ENCODE measurements around the gene EPHB3.

EPHB3 gene

DNA sequence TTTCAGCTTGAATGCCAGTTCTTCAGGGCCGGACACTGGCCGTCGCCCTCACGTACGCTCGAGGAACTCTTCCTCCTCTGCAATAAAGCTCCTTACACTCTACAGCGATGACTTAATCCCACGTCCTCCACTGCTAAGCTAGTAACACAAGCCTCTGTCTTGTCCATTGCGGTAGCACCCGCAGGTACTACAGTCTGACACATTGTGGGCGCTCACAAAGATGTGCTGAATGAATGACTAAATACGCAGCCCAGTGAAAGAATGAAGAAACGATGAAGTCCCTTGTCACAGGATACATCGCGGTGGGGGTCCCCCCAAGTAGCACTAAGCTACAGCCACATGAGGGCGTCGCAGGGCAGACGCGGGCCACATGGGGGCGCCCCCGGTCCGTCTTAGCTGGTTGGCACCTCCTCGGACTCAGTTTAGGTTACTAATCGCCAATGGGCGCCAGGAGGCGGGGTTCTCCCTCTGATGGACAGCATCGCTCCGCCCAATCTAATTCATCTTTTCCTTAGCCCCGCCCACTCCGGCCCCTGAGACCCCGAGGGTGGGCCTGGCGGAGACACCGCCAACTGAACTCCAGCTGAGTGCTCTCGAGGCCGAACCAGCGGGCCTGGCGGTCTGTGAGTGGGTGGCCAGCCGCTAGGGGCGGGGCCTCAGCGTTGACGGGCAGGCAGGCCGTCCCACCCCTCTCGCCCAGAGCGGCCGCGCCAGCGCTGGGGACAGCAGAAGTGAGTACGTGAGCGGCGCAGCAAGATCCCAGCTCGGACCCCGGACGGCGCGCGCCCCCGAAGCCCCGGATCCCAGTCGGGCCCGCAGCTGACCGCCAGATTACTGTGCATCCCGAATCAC, at the start of gene EPHB3:
TSS of gene EPHB3 (plus strand) at position 725 of the 852 bp plus-strand sequence. CDS start 451 bp downstream, outside the sequence.
- DNase-seq, result peak; percentile 87 to 98

DNA sequence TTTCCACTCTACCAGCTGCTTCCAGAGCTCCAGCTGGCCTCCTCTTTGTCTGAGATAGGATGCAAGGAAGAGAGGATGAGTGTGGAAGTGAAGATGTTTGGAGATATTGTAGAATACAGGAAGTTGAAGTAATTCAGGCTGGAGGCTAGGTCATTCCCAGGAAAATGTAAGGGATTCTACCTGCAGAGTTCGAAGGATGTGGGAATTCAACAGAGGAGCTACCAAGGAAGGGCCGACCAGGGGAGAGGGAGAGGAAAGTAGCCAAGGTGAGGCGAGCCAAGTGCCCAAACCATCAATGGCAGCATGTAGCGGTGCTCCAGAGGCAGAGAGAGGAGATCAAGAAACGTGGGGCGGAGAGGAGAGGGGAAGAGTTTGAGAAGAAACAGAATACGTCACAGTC, 49.0 kb upstream of the EPHB3 start:
- DNase-seq, result no peak

DNA sequence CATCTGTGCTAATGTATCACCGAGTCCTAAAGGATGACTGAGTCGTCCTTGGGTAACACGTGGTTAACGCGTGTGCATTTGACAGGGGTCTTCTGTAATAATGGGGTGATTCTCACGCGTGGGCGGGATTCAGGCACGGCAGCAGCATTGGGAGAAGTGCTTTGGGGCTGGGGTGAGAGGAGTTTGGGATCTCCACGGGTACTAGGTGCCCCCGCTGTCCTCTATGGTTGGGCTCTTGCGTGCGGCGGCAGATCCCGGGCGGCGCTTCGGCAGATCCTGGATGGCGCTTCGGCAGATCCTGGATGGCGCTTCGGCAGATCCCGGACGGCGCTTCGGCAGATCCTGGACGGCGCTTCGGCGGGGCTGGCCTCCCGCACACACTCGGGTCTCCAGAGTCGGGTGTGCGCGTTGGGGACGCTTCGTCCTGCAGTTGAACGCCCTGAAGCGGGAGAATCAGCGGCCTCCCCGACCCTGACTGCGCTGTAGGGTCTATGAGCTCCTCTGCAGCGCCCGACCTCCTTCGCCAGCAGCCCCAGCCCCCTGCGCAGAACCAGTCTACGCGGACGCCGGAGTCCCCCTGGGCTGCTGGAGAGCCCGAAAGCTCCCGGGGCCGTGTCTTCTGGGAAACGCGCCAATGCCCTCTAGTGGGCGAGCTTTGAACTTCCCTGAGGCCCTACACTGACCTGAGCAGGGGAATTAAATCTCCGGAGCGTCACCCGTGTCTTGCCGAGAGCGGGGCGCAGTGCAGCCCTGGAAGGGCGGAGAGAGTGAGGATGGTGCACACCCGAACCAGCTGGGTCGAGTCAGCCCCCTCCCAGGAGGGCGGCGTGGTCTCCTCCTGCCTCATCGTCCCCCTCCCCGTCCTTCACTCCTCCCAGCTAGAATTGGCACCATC, 48.1 kb upstream of the EPHB3 start:
- DNase-seq, result peak; percentile 63 to 94

DNA sequence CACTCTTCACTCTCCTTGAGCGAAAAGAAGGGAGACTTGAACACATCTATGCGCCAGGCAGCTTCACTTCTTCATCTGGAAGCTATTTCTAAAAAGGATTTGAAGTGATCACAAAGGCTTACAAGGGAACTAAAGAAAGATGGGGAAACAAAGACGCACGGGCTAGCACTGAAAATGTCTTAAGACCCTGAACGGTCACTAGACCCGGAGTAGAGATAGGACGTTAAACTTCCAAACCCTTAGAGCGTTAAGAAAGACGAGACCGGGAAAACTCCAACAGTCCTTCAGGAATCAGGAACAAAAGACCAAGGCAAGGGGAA, 47.5 kb upstream of the EPHB3 start:
- no peak for DNase-seq

DNA sequence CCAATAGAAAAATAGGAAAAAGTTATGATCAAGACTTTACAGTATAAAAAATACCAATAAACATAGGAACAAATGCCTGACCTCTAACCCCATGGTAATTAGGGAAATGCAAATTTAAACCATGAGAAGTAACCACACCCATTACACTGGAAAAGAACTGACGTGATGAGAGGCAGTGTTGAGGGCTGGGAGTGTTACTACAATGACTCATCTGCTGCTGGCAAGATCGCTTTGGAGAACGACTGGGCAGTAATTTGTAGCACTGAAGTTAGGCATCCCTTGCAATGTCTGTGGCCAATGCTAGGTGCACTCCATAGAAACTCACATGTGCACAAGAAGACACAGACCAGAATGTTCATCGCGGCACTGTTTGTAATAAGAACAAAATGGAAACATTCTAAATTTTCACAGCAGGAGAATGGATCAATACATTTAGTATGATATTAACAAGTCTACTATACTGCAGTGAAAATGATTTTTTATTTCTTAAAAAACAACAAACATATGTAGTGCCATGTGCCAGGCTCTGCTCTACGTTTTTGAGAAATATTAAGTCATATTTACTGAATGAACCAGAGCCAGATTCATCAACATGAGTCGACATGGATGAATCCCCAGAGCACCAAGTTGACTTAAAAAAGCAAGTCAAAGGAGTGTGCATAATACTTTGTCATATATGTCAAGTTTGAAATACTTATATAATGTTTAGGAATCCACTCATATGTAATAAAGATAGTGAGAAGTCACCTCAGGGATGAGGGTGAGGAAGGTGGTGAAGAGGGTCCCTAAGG, 37.6 kb upstream of the EPHB3 start:
- DNase-seq, result peak; percentile 78 to 81

DNA sequence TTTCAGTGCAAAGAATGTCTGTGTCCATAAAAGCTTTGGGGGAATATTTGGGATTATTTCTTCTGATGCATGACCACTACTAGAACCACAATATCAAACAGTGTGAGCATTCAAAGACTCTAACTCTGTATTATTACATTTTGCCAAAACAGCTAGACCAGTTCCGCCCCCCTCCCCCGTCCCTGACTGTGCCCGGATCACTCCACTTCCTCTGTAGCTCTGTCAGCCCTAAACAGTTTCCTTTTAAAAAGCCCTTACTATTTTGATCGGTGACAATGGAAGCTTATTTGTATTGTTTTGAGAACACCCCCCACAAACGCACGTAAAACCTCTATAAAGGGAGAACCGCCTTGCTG, 36.6 kb upstream of the EPHB3 start:
- DNase-seq, result peak; percentile 32 to 60

DNA sequence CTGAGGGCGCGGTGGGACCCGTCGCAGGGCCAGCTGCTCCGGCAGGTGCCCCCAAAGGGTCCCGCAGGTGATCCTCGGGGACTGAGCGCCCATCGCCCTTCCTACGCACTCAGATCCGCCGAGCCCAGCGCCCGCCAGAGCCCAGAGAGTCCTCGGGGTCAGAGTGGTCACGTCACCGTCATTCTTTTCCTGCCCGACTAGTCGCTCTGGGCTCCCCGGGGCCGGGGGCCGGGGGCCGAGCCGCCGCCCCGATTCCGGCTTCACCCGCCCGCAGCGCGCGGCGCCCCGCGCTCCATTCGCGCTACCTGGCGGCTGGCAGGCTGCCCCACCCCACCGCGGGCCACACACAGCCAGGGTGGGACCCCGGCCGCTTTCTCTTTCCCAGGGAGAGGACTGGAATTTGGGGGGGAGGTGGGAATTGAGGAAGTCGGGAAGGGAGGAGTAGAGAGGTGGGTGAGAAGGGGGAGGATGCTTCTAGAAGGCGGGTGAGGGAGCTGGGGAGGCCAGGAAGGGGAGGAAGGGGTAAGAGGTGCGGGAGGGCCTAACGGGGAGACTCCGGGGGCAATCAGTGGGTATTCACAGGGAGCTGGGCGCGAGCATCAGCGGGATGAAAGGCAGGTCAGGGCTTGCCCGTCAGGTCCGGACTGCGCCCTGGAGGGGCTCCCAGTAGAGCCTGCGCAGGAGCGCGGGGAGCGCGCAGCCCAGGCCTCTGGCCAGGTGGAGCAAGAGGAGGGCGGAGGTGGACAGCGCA, 36.1 kb upstream of the EPHB3 start:
- no peak for DNase-seq

DNA sequence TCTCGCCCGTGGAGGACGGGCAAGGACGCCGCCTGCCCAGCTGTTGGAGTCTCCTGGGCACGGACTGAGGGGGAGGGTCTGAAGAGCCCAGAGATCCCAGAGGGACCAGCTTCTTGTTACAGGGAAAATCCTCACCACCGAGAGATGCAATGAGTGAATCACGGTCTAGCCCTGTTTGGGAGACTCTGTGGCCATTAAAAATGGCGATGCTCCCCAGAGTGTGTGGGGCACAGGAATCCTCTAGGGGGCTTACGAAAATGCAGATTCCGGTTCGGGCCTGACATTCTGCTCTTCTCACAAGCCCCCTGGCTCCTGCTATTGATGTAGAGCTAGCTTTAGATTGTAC, 35.5 kb upstream of the EPHB3 start:
- no peak for DNase-seq

DNA sequence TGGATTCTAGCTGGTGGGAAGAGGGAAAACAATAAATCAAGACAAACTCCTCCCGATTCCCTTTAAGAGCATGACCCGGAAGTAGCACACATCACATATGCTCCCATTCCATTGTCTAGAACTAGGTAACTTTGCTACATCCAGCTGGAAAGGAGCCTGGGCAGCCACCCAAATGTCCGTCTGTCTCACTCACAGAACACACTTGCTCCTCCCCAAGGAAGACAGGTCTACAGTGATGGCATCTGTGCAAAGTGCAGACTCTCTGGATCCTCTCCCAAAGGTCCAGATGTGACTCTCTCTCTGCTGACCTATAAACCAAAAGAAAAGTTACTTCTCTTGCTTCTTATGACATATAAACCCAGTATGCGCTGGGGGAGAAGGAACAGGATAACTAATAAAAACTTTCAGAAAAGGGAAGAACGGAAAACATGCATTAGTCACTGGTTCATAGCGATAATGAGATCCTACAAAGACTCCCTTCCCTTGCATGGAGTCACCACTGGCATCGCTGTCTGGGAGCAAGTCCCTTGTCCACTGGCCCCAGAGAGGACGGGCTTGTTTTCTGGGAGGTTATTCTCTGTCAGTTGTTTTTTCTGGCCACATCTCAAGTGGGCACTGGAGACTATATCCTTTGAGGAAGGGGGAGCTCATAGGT, 29.8 kb upstream of the EPHB3 start:
- peak; percentile 37 to 50 for DNase-seq

DNA sequence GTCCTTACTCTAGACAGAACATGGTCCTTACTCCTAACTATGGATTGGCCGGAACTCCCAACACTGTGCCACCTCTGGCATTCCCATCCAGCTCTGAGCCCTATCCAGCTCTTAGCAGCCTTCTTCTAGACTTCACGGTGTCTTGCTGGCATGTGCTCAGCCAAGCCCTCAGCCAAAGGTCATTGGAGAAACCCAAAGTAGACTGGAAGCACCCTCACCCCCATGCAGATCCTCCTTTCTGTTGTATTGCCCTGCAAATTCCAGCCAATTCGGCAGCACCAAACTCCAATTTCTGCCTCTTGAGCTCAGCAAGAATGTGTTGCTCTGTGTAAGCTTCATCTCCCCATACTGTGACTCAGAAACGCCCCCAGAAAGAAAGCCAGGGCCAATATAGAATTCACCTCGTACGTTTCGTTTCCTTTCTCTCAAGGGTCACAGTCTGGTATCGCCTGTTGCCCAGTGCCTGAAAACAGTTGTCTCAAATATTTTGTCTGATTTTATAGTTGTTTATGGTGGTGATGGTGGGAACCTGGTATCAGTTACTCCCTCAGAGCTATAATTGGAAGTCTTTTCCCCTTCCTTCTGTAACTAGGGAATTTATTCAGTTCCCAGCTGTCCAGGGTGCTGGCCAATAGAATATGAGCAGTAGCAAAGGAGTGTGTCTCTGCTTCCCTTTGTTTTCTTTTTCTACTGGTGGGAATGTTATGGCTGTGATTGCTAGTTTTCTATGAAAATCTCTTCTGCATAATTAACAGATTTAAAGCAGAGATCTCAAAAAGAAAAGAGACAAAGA, 28.4 kb upstream of the EPHB3 start:
- DNase-seq, result no peak

DNA sequence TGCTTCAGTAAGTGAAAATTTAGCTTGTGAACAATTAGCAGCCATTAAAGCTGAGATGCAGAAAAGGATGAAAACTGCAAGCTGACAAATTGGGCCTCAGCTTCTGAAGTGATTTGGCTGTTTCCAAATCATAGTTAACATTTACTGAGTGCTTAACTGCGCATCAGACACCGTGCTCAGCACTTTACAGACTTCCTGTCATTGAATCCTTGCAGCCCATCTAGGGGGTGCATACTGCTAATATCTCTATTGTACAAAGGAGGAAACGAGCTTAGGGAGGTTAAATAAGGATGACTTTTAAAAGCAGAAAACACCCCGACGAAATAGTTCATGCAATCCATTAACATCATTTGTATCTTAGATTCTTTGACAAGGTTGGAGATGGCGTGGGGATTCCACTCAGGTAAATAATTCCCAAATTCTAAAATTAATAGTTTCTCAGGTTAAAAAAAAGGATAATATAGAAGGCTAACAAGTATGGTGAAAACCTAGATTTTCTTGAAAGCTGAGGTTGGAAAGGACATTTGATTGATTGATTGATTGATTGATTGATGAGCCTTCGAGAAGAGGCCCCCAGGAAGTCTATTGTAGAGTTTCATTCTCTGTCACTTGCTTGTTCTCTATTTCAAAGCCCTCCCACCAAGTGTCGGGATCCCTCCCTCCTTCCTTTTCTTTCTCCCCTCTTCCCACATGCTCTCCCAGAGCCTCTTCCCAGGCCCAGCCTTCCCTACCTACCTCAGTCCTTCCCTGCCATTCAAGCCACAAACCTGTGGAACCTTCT, 23.5 kb upstream of the EPHB3 start:
- no peak for DNase-seq

DNA sequence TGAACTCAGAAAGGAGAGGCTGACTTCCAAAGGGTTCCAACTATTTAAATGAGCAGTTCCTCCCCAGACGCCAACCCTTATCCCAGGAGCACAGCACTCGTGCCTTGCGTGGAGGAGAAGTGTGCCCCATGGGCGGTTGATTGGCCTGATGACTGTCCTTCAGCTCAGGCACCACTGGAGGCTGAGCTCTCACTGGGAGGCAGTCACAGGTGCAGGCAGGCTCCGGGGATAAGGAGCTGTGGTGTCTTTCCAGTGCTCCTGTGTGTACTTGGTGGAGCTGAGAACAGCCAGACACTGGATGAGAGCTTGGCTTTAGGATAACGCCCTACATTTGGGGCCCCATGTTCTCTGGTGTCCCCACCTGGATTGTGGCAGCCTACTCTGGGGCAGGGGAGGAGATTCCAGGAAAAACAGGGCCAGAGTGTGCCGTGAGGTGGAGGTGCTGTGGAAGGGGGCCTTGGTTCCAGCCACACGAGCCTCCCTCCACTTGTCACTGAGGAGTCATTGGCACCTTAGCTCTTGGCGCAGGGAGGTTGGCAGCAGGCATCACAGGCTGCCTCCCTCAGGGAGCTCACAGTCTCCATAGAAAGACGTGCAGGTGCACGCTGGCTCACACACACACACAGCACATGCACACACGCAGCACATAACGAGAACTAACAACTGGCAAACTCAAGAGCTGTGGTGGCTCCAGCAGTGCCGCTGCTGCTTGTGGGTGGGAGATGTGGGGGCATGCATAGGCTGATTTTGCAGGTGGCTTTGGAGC, 22.7 kb upstream of the EPHB3 start:
- no peak for DNase-seq

DNA sequence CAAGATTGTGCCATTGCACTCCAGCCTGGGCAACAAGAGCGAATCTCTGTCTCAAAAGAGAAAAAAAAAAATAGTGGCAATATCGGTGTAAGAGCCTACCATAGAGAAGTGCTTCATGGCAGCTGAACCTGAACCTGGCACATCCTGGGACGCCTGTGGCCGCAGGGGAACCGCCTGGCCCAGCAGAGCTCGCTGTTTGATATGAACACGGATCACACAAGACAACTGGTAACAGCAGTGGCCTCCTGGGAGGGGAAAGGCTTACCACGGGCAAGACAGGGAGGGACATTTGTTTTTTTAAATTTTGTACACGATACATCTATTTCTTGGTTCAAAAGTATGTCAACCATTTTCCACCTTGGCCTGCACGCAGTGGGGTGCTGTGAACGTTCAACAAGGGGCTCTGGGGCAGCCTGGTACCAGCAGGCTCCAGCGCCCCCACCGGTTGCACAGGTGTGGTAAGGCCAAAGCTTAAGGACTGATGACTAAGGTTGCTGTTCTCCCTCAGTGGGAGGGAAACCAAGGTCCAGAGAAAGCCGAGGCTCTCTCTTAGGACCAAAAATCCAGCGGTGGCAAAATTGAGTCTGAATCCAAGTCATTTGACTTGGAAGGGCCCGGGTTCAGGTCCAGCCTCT, 21.7 kb upstream of the EPHB3 start:
- DNase-seq, result no peak

DNA sequence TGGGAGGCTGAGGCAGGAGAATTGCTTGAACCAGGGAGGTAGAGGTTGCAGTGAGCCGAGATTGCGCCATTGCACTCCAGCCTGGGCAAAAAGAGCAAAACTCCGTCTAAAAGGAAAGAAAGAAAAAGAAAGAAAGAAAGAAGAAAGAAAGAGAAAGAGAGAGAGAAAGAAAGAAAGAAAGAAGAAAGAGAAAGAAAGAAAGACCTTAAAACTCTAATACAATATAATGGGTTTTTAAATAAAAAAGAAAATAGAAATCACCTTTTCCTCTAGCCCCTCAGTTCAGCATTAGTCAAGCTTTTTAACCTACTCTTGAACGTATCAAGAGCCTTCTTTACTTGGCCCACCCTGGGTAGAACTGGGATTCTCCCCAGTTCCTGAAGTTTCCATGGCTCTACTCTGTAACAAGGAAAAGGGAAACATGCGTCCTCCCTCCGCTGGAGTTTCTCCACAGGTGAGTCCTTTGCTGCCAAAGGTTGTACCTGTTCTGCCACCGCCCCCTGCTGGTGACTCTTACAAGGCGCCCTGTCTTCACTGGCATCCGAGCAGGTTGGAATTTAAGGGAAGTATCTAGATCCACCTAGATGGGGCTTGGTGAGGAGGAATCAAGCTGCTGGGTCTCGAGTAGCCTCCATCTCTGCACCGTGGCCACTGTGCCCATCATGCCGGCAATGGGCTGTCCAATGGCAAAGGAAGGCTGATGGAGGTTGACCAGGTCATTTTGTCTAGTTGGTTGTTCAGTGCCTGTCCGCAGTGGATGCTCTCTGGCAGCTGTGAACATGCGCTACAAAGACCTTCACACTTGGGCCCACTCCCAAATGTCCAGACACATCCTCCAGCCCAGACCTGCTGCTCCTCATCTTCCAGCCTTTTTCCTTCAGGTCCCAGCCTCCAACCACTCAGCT, 20.6 kb upstream of the EPHB3 start:
- peak; percentile 29 to 61 for DNase-seq

DNA sequence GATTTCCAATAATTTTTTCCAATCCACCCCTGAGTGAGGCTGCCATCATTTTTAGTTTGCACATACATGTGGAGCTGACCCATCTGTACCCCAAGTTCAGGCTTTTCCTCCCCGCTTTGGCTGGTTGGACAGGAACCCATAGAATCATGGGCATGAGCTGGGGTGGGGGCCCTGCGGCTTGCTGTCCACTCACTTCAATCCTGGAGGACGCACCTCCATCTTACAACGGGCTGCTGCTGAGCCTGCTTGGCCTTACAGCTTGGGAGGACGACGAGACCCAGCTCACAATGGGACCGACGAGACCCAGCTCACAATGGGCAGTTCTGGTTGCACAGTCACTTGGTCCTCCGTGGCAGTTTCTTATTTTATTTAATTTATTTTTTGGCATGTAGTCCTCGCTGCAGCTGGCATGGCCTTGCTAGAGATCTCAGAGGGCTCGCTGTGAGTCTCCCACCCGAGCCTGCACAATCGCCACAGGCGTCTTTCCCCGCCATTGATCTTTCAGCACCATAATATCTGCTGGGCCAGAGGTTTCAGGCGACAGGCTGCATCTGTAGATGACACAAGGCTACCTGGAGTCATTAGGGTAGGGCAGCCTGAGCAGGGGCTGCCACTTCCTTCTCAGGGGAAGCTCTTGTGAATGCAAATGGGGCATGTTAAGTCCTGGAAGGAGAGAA, 19.6 kb upstream of the EPHB3 start:
- DNase-seq, result no peak

DNA sequence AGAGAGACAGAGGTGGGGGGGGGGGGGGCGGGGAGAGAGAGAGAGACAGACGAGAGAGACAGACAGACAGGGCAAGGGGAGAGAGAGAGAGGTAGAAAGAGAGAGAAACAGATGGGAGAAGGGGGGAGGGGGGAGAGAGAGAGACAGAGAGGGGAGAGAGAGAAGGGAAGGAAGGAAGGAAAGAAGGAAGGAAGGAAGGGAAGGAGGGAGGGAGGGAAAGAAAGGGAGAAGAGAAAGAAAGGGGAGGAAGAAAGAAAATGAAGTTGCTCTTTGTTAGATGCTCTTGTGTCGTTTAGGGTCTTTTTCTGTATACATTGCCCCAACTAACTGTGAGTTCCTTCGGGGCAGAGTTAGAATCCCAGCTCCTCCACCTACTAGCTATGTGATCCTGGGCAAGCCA, 19.0 kb upstream of the EPHB3 start:
- no peak for DNase-seq

DNA sequence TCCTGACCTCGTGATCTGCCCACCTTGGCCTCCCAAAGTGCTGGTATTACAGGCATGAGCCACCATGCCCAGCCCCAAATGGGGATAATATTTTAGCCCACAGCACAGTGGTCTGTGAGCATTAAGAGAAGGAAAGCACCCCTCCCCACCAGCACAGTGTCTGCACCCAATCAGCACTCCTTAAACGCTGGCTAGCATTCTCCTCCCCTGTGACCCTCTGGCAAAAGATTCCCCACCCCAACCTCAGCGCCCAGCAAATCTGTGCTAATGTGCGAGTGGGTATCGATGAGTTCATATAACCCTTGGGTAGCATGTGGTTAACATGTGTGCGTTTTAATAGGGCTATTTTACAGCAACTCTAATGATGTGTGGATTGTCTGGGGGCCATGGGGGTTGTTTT, 18.3 kb upstream of the EPHB3 start:
- no peak for DNase-seq
